D341Med (cell line): ENCODE data around the gene LEMD3.

Experiments used
- DNase-seq: peaks from one replicate; pipeline ENCODE4 v3.0.0; 2012; ENCODE audit warnings: low spot score

The LEMD3 gene

DNA sequence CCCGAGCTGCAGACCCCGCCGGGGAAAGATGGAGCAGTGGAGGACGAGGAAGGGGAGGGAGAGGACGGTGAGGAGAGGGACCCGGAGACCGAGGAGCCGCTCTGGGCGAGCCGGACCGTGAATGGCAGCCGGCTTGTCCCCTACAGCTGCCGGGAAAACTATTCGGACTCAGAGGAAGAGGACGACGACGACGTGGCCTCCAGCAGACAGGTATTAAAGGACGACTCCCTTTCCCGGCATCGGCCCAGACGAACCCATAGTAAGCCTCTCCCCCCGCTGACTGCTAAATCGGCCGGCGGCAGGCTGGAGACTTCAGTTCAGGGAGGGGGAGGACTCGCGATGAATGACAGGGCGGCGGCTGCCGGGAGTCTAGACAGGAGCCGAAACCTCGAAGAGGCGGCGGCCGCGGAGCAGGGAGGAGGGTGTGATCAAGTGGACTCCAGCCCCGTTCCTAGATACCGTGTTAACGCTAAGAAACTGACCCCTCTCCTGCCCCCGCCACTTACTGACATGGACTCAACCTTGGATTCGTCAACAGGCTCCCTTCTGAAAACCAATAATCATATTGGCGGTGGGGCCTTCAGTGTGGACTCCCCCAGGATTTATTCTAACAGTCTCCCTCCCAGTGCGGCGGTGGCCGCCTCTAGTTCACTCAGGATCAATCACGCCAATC, 962 bp downstream of the LEMD3 start:
- DNase-seq: peak; percentile 75

DNA sequence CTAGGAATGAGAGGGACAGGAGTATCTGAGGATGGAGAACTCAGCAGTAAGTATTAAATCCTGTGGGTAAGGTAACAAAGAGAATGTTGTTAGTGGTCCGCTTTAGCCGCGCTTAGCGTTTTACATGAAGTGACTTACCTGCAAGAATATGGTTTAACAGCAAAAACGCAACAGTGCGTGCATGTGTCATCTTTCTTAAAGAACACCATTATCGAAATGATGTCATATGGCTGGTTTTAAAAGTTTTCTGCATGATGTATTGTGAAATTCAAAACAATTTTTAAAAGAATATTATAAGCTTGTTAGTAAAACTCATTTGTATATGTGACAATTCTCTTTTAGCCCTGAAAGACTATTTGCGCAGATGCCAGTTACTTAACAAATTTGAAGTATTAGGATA, 1.7 kb downstream of the LEMD3 start:
- no peak for DNase-seq

DNA sequence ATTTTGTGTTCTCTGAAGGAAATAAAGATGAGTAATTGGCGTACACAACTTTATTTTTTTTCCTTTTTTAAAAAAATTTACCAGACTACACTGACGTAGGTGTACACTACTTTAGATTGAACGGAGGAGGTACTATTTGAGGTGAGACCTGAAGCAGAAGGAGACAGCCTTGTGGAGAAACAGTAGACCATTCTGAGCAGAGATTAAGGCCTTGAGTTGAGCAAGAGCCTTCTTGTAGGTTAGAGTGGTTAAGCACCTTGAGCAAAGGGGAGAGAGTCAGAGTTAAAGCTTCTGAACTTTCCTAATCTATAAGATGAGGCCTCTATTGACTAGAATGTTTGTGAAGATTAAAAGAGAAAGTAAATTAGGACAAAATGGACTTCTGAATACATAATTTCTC, 2.5 kb downstream of the LEMD3 start:
- DNase-seq: no peak

DNA sequence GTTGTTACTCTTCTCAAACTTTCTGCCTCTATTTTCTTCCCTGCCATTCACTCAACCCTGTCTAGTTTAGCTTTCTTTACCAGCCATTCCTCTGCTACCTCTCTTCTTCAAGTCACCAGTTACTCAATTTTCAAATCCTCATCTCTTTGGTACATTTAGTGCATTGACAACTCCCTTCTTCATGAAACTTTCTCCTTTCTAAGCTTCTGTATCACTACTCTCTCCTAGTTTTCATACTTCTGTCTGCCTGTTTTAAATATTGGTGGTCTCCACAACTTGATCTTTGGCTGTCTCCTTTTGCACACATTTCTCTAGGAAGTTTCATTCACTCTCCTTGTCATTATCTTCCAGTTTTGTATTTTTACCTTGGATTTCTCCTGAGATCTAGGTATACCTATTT, 6.0 kb downstream of the LEMD3 start:
- DNase-seq: no peak

DNA sequence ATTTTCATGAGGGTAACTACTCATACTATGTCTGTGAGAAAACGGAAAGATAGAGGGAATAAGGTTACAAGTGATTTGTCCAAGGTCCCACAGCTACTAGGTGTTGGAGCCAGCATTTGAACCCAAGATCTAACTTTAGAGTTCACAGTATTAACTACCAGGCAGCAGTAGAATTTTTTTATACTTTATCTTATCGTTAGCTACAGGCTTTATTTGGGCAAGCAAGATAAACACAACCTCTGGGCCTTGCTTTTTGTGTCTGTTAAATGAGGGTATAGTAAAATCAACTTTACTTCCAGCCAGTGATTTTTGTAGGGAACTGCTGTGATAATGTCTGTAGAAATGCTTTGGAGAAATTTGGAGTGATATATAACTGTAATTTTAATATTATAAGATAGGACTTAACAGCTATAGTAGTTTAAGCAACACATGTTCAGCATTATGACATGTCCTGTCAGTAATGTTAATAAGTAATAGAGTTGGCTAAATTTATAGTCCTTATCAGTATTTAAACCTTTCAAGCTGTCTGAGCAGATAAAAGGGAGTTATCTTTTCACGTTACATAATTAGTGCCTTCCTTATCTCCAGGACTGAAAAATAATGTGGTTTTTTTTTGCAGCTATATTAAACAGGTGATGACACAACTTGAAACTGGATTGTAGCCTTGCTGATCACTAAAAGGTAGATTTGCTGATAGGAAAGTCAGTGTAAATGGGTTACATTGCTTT, 12.8 kb downstream of the LEMD3 start:
- DNase-seq: no peak

DNA sequence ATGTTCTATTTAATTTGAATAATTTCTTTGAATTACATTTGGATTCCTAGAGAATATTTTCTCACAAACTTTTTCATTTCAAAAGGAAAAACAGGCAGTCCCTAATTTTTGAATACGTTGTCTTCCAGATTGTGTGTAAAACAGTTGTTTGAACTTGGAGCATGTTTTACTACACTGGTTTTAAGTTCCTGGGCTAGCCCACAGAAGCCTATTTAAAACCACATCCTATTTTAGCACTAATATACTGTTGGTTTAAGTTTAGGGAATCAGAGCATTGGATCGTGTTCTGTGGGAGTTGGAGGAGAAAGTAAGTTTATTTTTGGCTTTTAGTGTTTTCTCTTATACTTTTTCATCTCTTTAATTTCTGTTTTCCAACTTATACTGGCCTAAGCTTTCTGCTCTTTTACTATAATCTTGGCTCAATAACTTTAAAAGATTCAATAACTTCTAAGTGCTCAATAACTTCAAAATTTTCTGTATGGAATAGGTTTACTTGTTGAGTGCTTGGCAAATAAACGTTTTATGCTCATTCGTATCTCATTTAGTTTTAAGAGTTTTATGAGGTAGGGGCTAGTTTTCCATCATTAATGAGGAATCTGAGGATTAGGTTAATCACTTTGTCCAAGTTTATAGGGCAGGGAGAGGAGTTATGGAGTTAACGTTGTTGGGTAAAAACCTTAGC, 14.9 kb downstream of the LEMD3 start:
- no peak for DNase-seq

DNA sequence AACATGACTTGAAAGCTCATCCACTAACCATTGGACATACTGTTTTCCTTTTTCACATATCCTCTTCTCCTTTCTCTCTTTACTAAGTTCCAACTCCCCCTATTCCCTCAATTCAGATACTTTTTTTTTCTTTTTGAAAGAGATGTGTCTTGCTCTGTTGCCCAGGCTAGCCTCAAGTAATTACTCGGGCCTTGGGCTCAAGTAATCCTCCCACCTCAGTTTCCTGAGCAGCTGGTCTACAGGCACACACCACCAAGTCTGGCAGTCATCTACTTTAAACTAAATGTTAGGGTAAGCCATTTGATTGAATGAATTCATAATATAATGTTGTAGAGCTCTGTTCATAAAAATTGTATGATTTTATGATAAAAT, 15.5 kb downstream of the LEMD3 start:
- no peak for DNase-seq

DNA sequence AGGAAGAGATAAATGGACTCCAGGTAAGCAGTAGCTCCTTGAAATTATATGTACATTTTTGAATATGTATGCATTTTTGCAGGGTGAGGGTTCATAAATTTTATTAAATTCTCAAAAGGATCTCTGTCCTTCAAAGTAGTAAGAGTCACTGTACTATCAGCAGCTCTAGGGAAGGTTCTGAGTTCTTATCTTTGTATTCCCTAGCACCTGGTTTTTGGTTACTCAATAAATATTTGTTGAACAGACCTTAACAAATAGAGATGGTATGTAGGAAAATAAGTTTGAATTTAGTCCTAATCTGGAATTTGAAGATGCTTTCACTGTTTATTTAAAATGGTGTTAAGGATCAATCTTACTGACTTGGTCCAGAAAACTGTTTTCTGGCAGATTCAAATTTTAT, 18.3 kb downstream of the LEMD3 start:
- DNase-seq: no peak

DNA sequence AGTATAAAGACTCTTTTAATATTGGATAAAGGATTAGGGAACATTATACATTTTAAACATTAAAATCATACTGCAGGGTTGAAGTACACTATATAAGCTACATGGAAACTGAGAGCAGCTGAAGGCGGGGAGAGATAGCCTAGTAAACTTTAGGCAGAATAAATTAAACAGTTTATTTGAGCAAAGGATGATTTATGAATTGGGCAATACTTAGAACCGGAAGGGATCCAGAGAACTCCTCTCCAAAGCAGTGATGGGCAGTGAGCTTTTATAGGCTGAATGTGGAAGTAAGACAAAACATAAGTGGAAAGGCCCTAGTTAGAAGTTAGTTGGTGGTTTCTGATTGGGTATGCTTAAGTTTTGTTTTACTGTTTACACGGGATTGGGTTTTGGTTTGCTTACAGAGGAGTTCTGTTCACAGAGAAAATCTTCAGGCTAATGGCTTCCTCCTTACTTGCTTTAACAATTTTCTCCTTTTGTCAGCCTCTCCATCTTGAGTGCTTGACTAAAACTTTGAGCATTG, 18.9 kb downstream of the LEMD3 start:
- DNase-seq: no peak

DNA sequence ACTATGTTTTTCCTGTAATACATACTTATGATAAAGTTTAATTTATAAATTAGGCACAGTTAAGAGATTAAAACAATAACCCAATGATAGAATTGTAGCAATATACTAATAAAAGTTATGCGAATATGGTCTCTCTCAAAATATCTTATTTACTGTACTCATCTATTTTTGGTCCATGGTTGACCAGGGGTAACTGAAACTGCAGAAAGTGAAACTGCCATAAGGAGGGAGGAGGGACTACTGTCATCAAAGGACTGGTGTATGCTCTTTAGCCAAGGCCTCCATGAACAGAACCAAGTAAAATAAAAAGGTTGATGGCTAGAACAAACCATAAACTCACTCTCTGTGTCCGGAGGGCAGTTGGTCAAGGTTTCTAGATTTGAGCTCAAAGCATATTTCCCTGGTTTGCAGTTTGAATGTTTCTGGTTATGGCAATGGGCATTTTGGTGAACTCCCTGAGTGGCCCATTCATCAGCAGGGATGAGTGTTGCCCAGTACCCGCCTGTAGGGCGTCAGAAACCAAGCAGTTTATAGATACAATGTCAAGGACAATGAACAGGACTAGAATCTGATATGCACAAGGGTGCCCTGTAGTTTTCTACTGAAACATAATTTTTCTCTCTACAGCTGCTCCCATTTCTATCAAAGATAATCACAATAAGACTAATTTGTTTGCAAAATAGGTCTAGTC, 19.8 kb downstream of the LEMD3 start:
- DNase-seq: no peak

DNA sequence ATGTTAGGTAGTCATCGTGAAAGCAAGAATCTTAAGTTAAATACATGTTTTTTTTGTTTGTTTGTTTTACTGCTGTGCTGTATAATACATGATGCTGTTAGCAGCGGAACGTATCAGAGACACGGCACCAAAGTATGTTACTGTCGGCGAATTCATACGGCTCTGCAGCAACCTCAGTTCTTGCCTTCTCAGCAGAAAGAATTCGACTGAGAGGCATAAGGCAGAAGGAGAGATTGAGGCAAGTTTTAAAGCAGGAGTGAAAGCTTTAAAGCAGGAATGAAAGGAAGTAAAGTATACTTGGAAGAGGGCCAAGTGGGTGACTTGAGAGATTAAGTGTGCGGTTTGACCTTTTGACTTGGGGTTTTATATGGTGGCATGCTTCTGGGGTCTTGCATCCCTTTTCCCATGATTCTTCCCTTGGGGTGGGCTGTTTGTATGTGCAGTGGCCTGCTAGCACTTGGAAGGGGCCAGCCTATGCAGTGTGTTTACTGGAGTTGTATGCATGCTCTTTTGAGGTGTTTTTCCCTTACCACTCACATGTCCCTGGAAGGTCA, 23.7 kb downstream of the LEMD3 start:
- DNase-seq: no peak

DNA sequence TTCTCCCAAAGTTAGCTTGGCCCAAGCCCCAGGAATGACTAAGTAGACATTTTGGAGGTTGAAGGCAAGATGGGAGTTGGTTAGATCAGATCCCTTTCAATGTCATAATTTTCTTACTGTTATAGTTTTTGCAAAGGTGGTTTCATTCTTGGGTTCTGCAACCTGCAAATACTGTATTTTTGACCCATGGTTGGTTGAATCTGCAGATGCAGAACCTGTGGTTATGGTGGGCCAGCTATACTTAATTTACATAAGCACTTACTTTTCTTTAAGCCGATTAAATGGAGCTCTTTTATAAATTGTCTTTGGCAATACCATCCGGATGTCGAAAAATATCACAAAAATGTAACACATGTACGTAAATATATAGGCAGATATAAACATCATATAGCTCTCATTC, 25.6 kb downstream of the LEMD3 start:
- no peak for DNase-seq

DNA sequence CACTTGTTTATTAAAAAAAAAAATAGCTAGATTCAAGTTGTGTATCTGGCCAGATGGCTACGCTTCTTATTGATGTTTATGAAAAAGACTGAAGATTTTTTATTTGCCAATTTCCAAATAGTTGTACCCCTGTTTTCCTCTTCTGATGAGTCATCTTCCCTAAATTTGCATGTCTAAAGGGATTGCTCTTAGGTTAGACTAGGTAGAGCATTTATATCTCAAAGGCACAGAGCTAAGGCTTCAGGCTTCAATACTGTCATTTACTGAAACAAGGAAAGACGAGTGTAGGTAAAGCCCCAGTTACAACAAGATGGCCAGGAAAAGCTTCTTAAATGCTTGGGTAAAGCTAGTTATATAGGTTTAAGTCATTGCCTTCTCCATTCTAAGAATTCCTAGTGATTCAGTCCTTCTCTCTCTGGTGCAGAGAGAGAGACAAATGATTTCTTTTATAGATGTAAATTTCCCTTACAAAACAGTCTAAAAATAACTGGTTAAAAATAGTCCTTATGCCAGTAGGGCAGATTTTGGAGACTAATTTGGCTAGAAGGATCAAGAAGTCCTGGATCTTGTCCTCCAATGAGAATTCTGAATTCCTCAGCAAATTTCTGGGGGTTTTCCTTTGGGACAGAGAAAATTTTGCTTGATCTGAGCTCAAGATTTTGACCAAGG, 26.1 kb downstream of the LEMD3 start:
- no peak for DNase-seq

DNA sequence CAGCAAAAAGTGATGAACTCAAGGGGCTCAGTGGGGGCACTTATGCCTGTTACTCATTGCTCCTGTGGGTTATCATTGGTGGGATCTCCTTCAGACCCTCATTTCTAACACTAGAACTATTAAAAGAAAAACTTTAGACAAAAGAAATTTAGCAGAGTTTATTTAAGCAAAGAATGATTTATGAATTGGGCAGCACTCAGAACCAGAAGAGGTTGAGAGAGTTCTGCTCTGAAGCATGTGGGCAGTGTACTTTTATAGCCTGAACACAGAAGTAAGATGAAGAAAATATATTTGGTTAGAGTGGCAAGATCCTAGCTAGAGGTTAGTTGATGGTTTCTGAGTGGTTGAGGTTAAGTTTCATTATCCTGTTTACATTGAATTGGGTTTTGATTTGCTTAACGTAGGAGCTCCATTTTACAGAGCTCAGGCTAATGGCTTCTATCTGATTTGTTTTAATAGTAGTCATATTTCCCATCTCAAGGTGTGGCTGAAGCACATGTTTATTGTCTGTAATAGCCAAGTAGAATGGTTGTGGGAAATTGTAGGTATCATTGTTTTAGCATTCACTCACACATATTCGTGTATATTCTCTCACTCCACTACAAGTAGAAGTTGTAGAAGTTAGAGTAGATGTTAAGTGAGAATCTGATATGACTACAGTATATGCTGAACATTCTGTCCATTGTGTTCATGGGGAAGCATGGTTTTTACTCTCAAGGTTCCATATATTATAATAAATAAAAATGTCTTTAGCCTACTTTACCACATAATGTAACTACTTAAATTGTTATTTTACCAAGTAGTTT, 27.6 kb downstream of the LEMD3 start:
- DNase-seq: no peak

DNA sequence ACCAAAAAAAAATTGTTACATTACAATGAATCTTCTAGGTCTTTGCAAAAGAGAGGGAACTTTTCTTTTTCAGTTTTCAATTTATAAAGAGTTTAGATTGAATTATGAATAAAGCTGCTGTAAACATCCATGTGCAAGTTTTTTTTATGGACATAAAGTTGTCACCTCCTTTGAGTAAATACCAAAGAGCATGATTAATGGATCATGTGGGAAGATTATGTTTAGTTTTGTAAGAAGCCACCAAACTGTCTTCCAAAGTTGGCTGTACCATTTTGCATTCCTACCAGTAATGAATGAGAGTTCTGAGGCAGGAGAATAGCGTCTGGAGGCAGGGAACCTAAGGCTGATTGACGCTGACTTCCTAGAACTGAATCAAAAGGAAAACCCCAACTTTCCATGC, 30.2 kb downstream of the LEMD3 start:
- DNase-seq: no peak

DNA sequence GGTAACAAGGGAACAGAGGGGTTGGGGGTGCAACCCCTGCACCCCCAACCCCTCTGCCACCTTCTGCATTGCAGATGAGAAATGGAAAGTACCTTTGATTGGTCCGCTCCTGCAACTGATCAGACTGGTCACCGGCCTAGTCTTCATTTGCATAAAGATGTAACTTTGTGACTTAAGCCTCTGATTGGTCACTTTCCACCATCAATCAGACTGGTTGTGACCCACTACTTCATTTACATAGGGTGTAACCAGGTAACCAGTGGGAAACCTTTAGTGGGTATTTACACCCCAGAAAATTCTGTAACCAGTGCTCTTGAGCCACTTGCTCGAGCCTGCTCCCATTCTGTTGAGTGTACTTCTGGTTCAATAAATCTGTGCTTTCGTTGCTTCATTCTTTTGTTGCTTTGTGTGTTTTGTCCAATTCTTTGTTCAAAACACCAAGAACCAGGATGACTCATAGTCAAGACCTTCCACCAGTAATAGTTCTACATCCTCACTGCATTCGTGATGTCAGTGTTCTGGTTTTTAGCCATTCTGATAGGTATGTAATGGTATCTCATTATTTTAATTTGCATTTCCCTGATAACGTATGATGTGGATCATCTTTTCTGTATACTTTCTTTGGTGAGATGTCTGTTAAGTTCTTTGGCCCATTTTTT, 30.8 kb downstream of the LEMD3 start:
- no peak for DNase-seq

DNA sequence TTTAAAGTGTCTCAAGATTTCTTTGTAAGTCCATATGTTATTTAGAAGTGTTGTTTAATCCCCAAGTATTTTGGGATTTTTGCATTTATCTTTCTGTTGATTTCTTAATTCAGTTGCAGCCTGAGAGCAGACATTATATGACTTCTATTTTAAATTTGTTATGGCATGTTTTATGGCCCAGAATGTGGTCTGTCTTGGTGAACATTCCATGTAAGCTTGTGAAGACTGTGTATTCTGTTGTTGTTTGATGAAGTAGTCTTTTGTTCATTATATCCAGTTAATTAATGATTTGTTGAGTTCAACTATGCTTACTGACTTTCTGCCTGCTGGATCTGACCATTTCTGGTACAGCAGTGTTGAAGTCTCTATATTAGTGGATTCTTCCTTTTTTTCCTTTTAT, 34.0 kb downstream of the LEMD3 start:
- no peak for DNase-seq

DNA sequence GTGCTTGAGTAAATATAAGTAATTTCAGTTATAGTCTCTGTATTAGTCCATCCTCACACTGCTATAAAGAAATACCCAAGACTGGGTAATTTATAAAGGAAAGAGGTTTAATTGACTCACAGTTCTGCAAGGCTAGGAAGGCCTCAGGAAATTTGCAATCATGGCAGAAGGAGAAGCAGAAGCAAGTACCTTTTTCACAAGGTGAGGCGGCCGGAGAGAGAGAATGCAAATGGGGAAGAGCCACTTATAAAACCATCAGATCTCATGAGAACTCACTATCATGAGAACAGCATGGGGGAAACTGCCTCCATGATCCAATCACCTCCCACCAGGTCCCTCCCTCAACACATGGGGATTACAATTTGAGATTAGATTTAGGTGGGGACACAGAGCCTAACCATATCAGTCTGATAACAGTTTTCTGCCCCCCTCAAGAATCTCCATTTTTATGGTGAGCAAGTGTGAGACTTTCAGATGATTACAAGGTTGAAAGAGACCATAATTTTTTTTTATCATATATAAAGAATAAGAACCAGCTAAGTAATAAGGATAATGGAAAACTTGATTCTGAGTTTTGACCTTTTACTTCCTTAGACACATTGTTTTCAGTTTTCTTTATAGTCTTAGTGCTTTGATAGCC, 35.6 kb downstream of the LEMD3 start:
- DNase-seq: no peak

DNA sequence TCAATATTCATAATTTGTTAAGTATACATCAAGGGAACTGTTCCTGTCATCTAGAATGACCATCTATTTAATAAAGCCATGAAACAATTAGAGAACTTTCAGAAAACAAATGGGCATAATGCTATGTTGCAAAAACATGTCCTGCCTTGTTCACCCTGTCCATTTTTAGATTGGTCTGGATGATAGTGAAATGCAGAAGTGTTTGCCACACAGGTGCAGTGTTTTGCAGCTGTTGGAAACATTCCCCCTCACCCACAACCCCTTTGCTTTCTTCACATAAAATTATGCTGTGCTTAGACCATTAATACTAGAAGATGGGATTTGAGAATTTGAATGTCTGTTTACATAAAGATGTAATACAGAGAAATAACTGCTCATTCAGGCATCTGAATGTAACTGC, 36.5 kb downstream of the LEMD3 start:
- DNase-seq: no peak

DNA sequence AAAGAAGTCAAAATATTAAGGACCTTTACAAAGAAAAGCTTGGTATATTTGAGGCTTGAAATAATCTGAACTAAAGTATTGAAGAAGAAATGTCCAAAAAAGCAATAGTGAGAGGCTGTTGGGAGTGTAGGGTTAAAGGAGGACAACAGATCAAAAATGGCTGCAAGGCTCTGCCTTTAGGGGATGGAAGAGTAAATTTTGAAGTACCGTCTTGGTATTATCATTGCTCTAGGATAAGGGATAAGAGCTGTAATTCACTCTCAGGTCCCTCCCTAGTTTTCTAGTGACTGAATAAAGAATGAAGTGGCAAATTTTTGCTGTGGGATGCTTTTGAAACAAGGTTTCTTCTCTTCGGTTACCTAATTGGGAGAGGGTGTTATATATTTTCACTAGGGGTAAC, 38.7 kb downstream of the LEMD3 start:
- DNase-seq: no peak
